NT2/D1 (cell line): Measurements from ENCODE around the gene TMEM245.

Experiments used
- SUZ12 ChIP-seq: IDR thresholded peaks from 2 replicates; pipeline ENCODE4 v1.6.1; 2011; ENCODE audit not compliant: insufficient read length, insufficient read depth; ENCODE audit errors: extremely low read depth
- YY1 ChIP-seq: IDR thresholded peaks from 2 replicates; pipeline ENCODE4 v1.6.1; 2011; ENCODE audit not compliant: insufficient read length, insufficient read depth

GRCh38 chr9:109108318-109108717 lies 11.4 kb downstream of the TMEM245 start:
- no peak for TF ChIP-seq SUZ12
- no peak for TF ChIP-seq YY1
